HG02884 (cell line): Measurements from ENCODE around the gene CDK12.

Source experiments
- ATAC-seq: cut with Tn5 transposase; IDR thresholded peaks from one replicate; pipeline ENCODE4 v1.9.1; 2021; ENCODE audit warnings: mild to moderate bottlenecking, moderate library complexity; ENCODE audit not compliant: unreplicated experiment

Gene CDK12

GRCh38 chr17:39579318-39580081, 118.2 kb downstream of the CDK12 start:
- no peak for ATAC-seq

GRCh38 chr17:39580082-39580468, 118.8 kb downstream of the CDK12 start:
- ATAC-seq: no peak

- no peak for ATAC-seq
These were observed 119.9 kb downstream of the CDK12 start for GRCh38 chr17:39581071-39581758.

GRCh38 chr17:39581759-39582085, 120.4 kb downstream of the CDK12 start:
- ATAC-seq: no peak

- ATAC-seq: no peak
These were observed 121.4 kb downstream of the CDK12 start for GRCh38 chr17:39582658-39583057.
